GM18873 (cell line): ENCODE results near the gene VAV1.
"Not testable (repeated sequence)": the region's sequence is repeated elsewhere in the genome, so short reads cannot be mapped to it uniquely, and the experiment has no call there.

Source experiments
- ATAC-seq: cut with Tn5 transposase; IDR thresholded peaks from one replicate; pipeline ENCODE4 v1.9.1; 2021; ENCODE audit warnings: mild to moderate bottlenecking, moderate library complexity, moderate number of reproducible peaks; ENCODE audit not compliant: unreplicated experiment, low FRiP score

VAV1 gene

DNA sequence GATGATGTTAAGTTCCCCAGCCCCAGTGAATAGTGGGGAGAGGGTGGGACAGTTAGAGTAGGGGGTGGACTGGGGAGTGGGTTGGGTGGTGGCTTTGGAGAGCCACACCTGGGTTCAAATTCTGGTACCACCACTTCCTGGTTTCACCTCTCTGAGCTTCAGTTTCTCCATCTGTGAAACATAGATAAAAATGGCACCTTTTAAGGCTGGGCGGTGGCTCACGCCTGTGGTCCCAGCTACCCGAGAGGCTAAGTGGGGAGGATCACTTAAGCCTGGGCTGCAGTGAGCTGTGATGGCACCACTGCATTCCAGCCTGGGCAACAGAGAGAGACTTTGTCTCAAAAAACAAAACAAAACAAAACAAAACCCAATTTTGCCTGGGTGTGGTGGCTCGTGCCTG lies 5.9 kb downstream of the VAV1 start:
- no peak for ATAC-seq

DNA sequence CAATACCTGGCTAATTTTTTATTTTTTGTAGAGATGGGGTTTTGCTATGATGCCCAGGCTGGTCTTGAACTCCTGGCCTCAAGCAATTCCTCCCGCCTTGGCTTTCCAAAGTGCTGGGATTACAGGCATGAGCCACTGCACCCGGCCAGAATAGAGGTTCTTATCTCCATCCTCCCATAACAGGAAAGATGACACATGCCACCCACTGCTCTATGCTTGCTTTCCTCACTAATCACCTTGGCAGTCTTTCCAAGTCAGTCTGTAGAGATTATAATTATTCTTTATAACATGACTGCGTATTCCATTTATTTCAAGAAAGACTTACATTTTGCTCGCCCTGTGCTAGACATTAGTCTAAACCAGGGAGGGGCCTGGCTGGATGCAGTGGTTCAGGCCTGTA lies 6.7 kb downstream of the VAV1 start:
- no peak for ATAC-seq

DNA sequence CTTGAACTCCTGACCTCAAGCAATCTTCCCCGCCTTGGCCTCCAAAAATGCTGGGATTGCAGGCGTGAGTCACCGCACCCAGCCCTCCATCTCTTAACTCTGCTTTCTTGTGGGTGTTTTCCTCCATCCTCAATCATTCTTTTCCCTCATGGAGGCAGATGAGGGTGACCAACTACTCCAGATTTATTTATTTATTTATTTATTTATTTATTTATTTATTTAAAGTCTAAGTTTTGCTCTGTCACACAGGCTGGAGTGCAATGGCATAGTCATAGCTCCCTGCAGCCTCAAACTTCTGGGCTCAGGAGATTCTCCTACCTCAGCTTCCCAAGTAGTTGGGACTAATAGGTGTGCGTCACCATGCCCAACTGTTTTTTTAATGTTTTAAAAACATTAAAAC lies 14.9 kb downstream of the VAV1 start:
- no peak for ATAC-seq

DNA sequence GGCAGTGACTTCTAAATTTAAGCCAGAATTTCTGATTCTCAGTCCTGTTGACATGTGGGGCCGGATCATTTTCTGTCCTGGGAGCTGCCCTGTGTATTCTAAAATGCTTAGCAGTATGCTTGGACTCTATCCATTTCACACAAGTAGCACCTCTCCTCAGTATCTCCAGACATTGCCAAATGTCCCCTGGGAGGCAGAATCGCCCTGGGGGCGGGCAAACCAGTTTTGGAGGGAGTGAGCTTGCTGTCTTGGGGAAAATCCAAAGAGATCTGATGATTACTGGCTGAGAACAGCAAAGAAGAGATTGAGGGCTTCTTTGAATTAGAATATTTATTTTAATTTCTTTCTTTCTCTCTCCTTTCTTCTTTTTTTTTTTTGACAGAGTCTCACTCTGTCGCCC lies 16.4 kb downstream of the VAV1 start:
- no peak for ATAC-seq

DNA sequence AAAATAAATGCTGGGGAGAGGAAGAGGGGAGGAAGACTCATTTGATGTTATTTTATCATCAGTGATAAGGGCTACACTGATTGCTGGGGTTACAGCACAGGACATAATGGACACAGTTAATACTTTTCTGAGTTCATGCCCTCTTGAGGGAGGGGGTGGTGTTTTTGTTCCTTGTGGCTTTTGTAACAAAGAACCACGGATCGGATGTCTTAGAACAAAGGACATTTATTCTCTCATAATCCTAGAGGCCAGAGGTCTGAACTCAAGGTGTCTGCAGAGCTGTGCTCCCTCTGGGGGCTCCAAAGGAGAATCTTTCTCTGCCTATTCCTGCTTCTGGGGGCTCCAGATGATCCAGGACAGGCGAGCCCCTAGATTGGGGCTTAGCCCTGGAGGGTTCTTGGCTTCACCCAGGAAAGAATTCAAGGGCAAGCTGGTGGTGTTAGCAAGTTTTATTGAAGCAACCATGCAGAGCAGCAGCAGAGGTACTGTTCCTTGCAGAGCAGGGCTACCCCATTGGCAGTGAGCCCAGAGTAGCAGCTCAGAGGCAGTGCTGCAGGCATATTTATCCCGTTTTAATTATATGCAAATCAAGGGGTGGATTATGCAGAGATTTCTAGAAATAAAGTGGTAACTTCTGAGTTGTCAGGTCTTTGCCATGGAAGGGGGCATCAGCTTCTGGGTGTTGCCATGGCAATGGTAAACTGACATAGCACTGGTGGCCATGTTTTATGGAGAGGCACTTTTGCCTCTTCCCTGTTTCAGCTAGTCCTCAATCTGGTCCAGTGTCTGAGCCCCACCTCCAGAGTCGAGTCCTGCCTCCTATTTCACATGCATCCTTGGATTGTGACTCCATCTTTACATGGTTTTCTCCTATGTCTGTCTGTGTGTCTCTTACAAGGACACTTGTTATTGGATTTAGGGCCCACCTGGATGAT lies 18.0 kb downstream of the VAV1 start:
- ATAC-seq, result no peak

DNA sequence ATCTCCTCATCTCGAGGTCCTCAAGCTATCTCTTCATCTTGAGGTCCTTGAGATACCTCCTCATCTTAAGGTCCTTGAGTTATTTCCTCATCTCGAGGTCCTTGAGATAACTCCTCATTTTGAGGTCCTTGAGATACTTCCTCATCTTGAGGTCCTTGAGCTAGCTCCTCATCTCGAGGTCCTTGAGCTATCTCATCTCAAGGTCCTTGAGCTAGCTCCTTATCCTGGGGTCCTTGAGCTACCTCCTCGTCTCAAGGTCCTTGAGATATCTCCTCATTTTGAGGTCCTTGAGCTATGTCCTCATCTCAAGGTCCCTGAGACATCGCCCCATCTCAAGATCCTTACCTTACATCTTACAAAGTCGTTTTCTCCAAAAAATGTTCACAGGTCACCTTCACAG lies 18.7 kb downstream of the VAV1 start:
- no peak for ATAC-seq

DNA sequence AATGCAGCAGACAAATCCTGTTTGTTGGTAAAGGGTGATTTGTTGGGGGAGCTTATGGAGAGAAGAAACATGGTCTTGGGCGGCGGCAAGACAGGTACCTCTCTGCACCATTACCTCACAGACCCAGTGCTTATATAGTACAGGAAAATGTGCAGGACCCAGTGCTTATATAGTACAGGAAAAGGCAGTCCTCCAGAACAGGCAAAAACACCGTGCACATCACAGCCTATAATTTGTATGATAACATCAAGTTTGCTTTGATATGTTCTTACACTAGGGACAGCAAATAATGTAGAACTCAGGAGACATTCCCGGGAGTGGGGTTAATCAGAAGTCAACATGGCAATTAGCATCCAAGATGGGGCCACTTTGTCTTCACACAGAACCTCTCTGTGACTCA lies 20.9 kb downstream of the VAV1 start:
- ATAC-seq, result no peak

DNA sequence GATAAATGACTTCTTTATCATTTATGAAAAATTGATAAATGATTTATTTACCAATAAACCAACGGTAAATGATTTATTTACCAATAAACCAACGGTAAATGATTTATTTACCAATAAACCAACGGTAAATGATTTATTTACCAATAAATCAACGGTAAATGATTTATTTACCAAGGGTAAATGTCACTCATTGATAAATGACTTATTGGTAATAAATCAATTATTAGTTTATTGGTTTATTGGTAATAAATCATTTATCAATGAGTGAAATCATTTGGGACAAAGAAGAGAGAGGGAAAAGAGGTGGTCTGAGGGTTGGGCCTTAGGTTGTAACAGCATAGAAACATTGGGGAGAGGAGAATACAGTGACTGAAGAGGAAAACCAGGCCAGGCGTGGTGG lies 21.5 kb downstream of the VAV1 start:
- no peak for ATAC-seq

DNA sequence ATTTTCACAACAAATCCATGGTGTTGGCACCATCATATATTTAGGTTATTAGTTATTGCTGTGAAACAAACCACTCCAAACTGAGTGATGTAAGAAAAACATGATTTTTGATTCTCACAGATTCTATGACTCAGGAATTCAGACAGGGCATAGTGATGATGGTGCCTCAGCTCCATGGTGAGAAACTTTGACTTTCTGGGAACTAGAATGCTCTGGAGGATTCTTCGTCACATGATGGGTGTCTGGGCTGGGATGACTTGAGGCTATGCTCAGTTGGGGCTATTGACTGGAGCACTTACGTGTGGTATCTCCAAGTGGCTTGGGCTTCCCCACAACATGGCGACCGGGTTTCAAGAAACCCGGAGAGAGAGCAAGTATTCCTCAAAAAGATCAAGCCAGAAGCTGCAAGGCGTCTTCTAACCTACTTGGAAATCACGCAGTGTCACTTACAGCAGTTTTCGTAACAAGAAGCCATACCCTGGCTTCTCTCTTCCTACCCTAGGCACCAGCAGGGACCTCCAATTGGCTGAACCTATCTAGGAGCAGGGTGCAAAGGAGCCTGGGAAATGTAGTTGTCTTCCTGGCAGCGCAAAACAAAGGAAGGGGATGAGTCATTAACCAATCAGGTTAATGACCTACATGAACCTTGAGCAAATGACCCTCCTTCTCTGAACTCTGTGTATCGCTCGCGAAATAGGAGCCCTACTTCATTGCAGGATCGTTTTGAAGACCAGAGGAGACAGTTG lies 22.4 kb downstream of the VAV1 start:
- ATAC-seq, result no peak

DNA sequence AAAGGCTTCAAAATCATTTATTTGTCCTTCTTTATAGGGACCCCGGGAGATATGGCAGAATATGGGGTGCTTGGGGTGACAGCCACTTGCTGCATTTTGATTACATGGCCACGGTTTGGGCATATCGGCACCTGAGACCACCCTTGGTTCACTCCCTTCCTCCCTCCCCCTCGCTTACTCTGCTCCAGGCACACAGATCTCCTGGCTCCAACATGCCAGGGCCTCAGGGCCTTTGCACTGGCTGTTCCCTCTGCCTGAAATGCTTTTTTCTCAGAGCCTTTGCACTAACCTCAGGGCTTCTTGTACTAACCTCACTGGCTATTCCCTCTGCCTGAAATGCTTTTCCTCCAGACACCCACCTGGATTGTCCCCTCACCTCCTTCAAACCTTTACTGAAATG lies 23.8 kb downstream of the VAV1 start:
- no peak for ATAC-seq

DNA sequence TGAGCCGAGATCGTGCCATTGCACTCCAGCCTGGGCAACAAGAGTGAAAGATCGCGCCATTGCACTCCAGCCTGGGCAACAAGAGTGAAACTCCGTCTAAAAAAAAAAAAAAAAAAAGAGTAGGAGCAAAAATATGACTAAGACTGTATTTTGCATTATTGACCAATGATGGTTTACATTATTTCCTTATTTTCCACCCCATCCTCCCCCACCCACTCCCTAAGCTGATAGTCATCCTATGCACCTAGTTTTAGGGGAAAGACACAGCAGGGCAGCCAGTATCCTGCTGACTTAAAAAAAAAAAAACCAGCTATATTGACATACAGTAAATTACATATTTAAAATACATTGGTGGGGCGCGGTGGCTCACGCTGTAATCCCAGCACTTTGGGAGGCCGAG lies 25.1 kb downstream of the VAV1 start:
- ATAC-seq, result no peak

DNA sequence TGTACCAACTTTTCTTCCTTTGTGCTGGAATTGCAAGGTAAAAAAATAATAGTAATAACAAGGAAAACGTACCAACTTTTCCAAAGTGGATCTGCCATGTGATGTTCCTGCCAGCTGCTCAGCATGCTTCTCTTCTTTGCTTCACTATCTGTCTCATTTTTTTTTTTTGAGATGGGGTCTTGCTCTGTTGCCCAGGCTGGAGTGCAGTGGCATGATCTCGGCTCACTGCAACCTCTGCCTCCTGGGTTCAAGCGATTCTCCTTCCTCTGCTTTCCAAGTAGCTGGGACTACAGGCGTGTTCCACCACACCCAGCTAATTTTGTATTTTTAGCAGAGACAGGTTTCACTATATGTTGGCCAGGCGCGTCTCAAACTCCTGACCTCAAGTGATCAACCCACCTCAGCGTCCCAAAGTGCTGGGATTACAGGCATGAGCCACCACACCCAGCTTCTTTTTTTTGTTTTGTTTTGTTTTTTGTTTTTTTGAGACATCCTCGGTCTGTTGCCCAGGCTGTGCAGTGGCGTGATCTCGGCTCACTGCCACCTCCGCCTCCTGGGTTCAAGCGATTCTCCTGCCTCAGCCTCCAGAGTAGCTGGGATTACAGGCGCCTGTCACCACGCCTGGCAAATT lies 27.8 kb downstream of the VAV1 start:
- ATAC-seq, result not testable (repeated sequence)

DNA sequence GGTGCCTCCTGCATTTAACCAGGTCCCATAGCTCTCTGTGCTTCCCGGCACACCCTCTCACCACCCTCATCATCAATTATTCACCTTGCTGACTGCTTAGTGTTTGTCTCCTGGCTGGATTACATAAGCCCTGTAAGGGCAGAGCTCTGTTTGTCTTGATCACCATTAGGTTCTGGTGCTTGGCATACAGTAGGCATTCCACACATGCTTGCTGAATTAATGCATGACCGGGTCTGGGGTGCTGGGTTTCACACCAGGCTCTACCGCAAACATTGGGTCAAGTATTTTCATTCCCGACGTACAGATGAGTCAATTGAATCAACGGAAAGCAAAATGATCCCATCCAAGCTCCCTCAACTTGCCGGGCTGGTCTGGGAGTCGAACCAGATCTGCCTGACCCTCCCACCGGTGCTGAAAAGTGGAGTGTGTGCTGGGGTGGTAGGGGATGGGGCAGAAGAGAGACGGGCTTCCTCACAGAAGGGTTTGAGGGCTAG lies 28.5 kb downstream of the VAV1 start:
- no peak for ATAC-seq

DNA sequence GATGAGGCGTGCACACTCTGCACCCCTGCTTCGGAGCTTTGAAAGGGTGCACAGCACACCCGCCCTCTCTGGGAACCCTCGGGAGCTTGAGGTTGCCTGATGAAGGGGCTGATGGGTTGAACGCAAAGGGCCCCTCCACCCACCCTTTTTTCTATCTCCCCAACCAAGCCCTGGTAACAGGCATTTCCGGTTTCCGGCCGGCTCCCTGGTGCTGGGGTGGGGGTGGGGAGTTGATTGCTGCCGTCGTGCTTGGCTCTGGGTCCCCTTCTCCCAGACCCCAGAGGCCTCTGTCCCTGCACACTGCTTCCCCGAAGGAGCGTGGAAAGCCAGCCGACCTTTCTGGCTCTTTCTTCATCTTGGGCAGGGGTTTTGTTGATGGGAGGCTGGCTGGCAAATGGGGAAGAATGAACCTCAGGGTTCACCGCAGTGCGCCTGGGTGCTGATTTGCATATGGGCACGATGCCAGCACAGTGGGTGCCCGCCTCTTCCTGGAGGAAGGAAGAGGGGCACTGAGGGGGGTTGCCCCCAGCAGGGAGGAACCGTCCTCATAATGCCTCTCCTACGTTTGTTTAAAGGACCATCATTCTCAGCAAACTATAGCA lies 29.1 kb downstream of the VAV1 start:
- ATAC-seq, result no peak

DNA sequence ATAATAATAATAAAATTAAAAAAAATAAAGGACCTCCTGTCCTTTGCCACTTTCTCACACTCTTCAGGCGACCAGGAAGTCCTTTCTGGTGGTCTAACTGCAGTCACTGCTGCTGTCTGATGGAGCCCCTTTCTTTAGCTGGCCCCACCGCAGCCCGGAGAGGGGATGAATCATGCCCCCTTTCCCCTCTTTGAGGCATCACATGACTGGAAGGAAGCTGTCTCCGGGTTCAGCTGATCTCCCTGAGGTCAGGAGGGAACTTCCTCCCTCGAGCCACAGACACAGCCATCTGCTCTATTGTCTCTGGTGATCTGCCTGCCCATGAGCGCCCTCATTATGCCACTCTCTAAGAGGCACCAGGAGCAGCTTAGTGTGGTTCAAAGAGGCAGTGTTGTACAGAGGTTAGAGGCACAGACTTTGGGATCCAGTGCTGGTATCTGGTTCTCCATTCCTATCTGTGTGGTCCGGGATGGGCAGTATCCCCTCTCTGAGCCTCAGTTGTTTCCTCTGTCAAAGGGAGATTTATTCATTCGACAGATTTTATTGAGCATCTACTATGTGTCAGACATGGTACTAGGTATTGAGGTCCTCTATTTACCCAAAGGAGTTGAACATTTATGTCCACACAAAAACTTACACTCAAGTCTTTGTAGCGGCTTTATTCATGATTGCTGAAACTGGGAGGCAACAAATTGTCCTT lies 30.0 kb downstream of the VAV1 start:
- no peak for ATAC-seq

DNA sequence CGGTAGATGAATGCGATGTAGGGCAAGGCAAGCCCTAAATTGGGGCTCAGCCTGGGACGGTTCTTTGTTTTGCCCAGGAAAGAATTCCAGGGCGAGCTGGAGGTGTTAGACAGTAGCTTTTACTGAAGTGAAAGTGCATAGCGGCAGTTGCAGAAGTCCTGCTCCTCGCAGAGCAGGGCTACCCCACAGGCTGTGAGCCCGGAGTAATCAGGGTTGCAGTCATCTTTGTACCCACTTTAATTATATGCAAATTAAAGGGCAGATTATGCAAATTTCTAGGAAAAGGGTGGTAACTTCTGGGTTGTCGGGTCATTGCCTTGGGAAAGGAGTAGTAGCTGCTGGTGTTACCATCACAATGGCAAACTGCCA lies 30.5 kb downstream of the VAV1 start:
- ATAC-seq, result no peak

DNA sequence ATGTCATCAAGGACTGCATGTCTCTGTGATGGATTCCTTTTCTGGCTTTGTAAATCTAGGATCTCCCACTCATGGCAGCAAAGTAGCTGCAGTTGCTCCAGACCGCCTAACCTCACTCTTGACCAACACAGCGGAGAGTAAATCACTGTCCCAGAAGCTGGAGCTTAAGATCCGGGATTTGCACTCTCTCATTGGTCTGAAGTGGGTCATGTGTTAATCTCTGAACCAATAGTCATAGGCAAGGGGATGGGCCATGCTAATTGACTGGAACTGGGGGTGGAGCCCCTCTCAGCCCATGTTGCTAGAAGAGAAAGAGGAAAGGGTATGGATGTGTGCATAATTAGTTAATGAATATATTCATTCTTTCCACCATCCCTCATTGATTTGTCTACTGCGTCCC lies 34.0 kb downstream of the VAV1 start:
- no peak for ATAC-seq

DNA sequence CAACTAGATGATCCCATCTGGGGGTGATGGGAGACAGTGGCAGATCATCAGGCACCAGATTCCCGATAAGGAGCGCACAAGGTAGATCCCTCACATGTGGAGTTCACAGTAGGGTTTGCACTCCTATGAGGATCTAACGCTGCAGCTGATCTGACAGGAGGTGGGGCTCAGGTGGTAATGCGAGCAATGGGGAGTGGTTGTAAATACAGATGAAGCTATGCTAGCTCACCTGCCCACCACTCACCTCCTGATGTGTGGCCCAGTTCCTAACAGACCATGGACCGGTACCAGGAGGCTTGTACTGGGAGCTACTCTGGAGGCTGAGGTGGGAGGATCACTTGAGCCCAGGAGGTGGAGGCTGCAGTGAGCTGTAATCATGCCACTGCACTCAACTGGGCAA lies 34.8 kb downstream of the VAV1 start:
- ATAC-seq, result no peak

DNA sequence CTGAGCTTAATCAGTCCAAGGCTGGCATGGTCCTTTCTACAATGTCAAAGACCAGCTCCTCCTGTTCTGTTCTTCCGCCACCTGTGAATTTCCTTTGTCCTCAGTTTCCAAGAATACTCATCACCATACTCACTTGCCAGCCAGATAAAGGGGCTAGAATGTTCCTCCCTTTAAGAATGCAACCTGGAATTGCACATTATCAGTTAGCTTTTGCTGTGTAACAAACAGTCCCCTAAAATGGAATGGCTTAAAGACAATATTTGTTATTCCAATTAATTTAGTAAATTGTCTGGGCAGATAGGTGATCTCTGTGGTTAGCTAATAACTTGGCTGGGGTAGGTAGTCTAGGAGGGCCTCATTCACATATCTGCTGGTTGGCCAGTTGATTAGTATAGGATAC lies 36.0 kb downstream of the VAV1 start:
- no peak for ATAC-seq

DNA sequence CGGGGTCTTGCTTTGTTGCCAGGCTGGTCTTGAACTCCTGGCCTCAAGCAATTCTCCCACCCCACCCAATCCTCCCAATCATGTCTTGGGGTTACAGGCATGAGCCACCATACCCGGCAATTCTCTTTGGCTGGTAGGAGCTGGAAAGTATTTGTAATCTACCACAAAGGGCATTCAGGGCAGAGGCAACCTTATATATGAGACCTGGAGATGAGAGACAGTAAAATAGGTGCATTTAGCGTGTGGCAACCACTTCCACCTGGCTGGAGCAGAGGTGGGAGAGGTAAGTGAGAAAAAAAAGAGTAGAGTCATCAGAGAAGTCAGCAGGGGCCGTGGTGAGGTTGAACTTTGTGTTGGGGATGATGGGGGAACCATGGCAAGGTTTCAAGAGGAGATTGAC lies 36.8 kb downstream of the VAV1 start:
- ATAC-seq, result no peak
